GM06990 (cell line): ENCODE data around the gene IGLL5.

Source experiments
- DNase-seq: peaks from one replicate; pipeline ENCODE4 v3.0.0-alpha.2; 2011; ENCODE audit not compliant: insufficient read length; ENCODE audit errors: extremely low read depth
- H3K27me3 ChIP-seq: replicated peaks from 2 replicates; pipeline ENCODE4 v1.6.0; 2011; ENCODE audit warnings: low read length; ENCODE audit not compliant: control insufficient read depth, insufficient read depth
- H3K36me3 ChIP-seq: 2 replicates; pipeline ENCODE4 v1.5.1; 2011; ENCODE audit warnings: low read length; ENCODE audit not compliant: control insufficient read depth, insufficient read depth
- H3K4me3 ChIP-seq: replicated peaks from 2 replicates; pipeline ENCODE4 v1.5.1; 2011; ENCODE audit warnings: low read depth, mild to moderate bottlenecking, control low read depth, low read length
- TF ChIP-seq, protein P1 (sequence below): IDR thresholded peaks from 2 replicates; pipeline ENCODE4 v1.5.1; 2011; ENCODE audit warnings: low read length, control low read depth, mild to moderate bottlenecking, inconsistent platforms; ENCODE audit not compliant: insufficient read depth, poor library complexity, severe bottlenecking

IGLL5 gene

DNA sequence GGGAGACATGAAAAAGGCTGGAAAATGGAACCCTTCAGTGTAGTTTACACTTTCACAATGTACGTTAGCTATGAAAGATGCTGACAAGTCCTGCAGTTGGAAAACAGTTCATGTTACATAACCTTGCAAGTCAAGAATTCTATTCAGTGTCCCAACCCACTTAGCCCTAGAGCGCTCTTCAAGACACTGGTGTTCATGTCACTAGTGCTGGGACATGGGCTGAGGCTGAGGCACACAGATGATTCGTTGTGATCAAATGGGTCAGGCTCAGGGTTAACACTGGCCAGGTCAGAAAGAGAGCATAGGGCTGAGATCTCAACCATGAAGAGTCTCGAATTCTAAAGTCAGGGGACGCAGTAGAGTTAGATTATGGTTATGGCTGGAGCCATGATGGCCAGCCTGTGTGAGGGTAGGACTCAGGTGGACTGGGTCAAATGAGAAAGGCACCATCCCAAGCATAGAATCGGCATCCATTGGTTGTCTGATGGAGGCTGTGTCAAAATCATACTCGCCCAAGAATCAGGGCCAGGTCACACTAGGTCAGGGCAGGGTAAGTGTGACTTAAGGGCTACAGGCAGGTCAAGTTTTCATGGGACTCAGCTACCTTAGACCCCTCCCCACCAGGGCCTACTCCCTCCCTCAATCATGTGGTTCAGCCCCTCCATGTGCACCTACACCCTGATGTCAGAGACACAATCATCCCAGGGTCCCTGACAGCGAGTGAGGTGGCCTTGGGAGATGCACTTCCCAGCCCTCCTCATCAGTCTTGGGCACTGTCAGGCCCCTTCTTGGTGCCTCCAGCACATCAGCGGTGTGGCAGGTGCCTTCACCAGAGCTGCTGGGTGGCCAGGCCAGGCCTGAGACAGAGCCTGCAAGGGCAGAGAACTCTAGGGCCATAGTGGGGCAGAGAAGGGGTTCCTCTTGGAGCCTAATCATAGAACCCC is 20.2 kb downstream of the IGLL5 start:
- no peak for DNase-seq
- TF ChIP-seq, protein P1, sequence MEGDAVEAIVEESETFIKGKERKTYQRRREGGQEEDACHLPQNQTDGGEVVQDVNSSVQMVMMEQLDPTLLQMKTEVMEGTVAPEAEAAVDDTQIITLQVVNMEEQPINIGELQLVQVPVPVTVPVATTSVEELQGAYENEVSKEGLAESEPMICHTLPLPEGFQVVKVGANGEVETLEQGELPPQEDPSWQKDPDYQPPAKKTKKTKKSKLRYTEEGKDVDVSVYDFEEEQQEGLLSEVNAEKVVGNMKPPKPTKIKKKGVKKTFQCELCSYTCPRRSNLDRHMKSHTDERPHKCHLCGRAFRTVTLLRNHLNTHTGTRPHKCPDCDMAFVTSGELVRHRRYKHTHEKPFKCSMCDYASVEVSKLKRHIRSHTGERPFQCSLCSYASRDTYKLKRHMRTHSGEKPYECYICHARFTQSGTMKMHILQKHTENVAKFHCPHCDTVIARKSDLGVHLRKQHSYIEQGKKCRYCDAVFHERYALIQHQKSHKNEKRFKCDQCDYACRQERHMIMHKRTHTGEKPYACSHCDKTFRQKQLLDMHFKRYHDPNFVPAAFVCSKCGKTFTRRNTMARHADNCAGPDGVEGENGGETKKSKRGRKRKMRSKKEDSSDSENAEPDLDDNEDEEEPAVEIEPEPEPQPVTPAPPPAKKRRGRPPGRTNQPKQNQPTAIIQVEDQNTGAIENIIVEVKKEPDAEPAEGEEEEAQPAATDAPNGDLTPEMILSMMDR = no peak
- Histone ChIP-seq H3K4me3 (no peak overlapping the region), H3K36me3 (no peaks in the 10 kb centered on the region), H3K27me3 (no peaks in the 10 kb centered on the region)

DNA sequence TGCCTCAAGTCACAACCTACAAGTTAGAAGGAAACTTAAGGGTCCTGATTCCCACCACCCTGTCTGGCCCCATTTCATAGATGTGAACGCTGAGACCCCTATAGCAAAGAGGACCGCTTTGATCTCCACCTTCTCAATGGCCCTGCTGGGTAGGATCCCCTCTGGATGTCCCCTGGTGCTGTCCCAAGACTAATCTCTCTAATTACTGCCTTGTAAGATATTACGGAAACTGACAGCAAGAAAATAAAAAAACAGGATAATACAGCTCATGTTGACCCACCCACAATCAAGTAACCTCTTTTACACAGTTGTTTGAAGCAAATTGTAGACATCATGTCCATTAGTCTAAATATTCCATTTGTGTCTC is 20.9 kb downstream of the IGLL5 start:
- TF ChIP-seq, protein P1 = no peak
- no peaks in the 10 kb centered on the region for H3K36me3 ChIP-seq
- H3K4me3 ChIP-seq = no peak overlapping the region
- no peak for DNase-seq
- H3K27me3 ChIP-seq = no peaks in the 10 kb centered on the region

DNA sequence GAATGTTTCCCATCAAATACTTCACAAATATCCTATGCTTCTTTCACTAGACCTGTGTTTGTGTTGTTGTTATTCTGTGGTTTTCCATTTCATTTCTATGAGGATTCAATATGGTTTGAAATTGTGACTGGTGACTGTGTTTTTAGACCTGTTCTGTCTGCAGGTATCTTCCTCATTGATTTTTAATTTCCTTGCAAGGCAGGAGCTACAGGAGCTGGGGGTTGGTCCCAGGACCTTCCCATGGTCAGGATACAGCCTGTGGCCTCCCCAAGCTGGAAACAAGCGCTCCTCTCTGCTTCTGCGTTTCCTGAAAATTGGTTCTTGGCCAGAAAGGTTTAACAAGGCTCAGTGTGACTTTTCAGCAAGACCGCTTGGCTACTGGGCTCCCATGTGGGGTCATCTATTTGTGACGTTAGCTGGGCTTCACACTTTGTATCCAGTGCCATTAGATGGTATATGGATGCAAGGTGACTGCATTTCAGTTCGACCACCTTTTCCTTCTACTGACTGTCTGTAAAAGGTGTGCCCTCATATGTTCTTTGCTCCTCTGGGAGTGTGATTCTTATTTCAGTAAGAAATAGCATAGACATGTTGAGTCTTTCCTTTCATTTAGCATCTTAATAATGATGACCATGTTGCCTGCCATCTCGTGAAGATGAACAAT is 21.5 kb downstream of the IGLL5 start:
- DNase-seq = no peak
- no peak overlapping the region for H3K4me3 ChIP-seq
- TF ChIP-seq, protein P1 = no peak
- H3K36me3 ChIP-seq = no peaks in the 10 kb centered on the region
- no peaks in the 10 kb centered on the region for H3K27me3 ChIP-seq

DNA sequence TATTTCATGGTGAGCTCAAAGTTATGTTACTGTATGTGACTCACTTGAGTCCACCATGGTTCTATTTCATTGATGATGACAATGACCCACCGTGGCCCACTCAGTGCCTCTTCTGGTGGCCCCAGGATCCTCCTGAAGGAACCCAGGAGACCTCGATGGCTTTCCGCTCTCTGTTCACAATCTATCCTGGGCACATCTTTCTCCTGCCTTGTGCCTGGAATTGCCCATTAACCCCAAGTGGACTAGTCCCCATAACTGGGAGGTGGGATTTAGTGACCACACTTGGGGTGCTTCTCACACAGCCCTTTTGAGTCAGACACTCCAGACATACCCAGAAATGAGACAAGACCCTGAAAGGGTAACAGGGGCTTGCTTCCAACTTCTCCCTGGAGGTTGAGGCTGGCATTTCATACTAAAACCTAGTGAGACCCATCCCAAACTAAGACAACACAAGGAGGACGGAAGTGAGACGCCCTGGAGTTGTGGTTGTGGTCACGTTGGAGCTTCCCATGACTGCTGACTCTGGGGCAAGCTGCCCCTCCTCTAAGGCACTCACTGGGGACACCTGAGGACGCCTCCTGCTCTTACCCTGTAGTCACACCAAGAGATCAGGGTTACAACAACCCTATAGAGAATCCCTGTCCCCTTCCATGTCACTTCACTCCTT is 22.1 kb downstream of the IGLL5 start:
- no peak overlapping the region for H3K4me3 ChIP-seq
- H3K36me3 ChIP-seq = no peaks in the 10 kb centered on the region
- DNase-seq = no peak
- no peaks in the 10 kb centered on the region for H3K27me3 ChIP-seq
- TF ChIP-seq, protein P1 = no peak

DNA sequence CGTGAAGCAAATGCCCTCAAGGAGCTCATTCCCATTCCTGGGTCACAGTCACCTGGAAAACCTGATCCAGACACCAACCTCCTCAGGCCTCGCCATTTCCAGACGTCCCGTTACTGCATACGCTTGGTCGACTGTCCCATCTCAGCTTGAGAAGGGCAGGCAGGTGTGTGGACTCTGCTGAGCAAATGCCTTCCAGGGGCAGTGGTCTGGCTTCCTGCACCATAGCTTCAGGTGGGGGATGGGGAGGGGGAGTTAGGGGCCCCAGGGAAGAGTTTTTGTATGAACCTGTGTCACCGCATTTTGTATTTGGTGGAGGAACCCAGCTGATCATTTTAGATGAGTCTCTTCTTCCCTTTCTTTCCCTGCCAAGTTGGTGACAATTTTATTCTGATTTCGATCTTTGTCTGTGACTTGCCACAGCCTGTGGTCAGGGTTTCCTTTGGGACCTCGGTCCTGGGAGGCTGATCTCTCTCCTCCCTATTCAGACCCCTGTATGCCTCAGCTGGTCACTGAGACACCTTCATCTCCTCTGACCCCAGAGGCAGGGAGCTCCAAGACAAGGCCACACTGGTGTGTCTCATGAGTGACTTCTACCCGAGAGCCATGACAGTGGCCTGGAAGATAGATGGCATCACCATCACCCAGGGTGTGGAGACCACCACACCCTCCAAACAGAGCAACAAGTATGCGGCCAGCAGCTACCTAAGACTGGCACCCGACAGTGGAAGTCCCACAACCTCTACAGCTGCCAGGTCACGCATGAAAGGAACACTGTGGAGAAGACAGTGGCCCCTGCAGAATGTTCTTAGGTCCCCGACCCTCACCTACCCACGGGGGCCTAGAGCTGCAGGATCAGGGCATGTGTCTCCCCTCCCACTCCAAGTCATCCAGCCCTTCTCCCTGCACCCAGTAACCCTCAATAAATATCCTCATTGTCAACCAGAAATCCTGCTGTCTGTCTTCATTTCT is 22.9 kb downstream of the IGLL5 start:
- Histone ChIP-seq H3K4me3 (no peak overlapping the region), H3K36me3 (no peaks in the 10 kb centered on the region), H3K27me3 (no peaks in the 10 kb centered on the region)
- DNase-seq = no peak
- TF ChIP-seq, protein P1 = no peak
